SK-N-MC (cell line): ENCODE results near the gene PYCR2.

Experiments
- EZH2 ChIP-seq: fragments of 200-600 bp; sonication (generic); IDR thresholded peaks from one replicate; pipeline ENCODE4 v1.6.1; 2017; ENCODE audit warnings: antibody characterized with exemption
- POLR2AphosphoS5 ChIP-seq: IDR thresholded peaks from 2 replicates; pipeline ENCODE4 v1.6.1; 2012; ENCODE audit warnings: mild to moderate bottlenecking, low read depth, low read length, borderline replicate concordance

DNA sequence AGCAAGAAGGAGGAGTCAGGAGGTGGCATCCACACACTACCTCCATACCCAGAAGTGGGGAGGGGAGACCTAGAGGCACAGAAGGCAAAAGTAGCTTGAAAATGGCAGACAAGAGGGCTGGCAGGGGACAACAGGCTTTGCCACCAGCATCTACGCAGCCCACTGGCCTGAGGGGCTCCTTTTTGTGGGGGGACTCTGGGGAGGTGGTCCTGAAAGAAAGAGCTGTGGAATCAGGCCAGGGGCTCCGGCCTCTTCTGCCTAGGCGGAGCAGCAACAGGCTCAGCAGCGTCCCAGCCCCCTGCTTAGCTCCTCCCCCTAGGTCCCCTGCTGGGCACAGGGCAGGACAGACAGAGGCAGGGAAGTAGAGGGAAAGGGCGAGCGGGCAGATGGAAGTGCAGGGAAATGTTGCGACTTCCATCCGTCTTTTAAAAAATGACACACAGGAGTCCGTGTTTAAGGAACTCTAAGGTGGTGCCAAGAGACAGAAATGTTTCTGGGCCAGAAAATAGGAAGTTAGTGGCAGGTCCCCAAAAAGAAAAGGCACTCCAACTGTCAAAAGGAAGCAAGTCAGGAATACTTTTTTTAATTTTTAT is 27.0 kb upstream of the PYCR2 start:
- TF ChIP-seq POLR2AphosphoS5 (no peak), EZH2 (no peak)
